Fibroblast of lung (primary cell): ENCODE data around the gene RSPH9. TPM values are rescaled to one million over a fixed set of nuclear protein-coding genes. Genes with fewer than 3 reads are reported as not detected.

Experiments
- DNase-seq, 2 donors: peaks; one replicate each; pipeline versions ENCODE4 v3.0.0 to v3.0.0-alpha.2; 2010; ENCODE audit warnings: low read depth in 2 of 2
- H2AFZ ChIP-seq: 2 replicates; pipeline ENCODE4 v1.5.1; 2012; ENCODE audit warnings: low read length, control low read depth, inconsistent platforms
- H3K27ac ChIP-seq: 2 replicates; pipeline ENCODE4 v1.5.1; 2011; ENCODE audit warnings: low read length, control low read depth; ENCODE audit not compliant: insufficient read depth
- H3K27me3 ChIP-seq: 2 replicates; pipeline ENCODE4 v1.5.1; 2011; ENCODE audit warnings: mild to moderate bottlenecking, low read length; ENCODE audit not compliant: control insufficient read depth, insufficient read depth
- H3K36me3 ChIP-seq: 2 replicates; pipeline ENCODE4 v1.5.1; 2011; ENCODE audit warnings: low read length; ENCODE audit not compliant: control insufficient read depth, insufficient read depth
- H3K4me1 ChIP-seq: 2 replicates; pipeline ENCODE4 v1.5.1; 2011; ENCODE audit warnings: low read length; ENCODE audit not compliant: control insufficient read depth, insufficient read depth; ENCODE audit errors: extremely low read depth
- H3K4me2 ChIP-seq: 2 replicates; pipeline ENCODE4 v1.5.1; 2011; ENCODE audit warnings: low read length, control low read depth; ENCODE audit not compliant: insufficient read depth; ENCODE audit errors: extremely low read depth
- H3K4me3 ChIP-seq, 4 experiments: fragments of 200-600 bp in 1 of 4; sonication (generic) in 1 of 4; replicated peaks in 1 of 4; 2 replicates each; pipeline ENCODE4 v1.5.1; 2011 to 2016; ENCODE audit warnings: low read length in 4 of 4, low read depth in 3 of 4, mild to moderate bottlenecking in 3 of 4, control low read depth in 2 of 4, inconsistent platforms in 1 of 4, mixed read lengths in 1 of 4; ENCODE audit not compliant: insufficient read depth in 1 of 4; ENCODE audit errors: control extremely low read depth in 1 of 4
- H3K79me2 ChIP-seq: 2 replicates; pipeline ENCODE4 v1.5.1; 2012; ENCODE audit warnings: mild to moderate bottlenecking, low read length, inconsistent platforms; ENCODE audit not compliant: control insufficient read depth, insufficient read depth
- H3K9ac ChIP-seq: 2 replicates; pipeline ENCODE4 v1.5.1; 2011; ENCODE audit warnings: mild to moderate bottlenecking, low read length, control low read depth; ENCODE audit not compliant: insufficient read depth
- H3K9me3 ChIP-seq: 2 replicates; pipeline ENCODE4 v1.5.1; 2012; ENCODE audit warnings: low read depth, low read length; ENCODE audit not compliant: control insufficient read depth, insufficient read depth
- H4K20me1 ChIP-seq: 2 replicates; pipeline ENCODE4 v1.5.1; 2011; ENCODE audit warnings: low read length; ENCODE audit not compliant: control insufficient read depth, insufficient read depth; ENCODE audit errors: extremely low read depth
- CTCF ChIP-seq, 2 donors: IDR thresholded peaks in 1 of 2; conservative IDR thresholded peaks in 1 of 2; 1 replicate in 1 of 2; 2 replicates in 1 of 2; pipeline ENCODE4 v1.5.1; 2011 to 2012; ENCODE audit warnings: low read length in 2 of 2, control low read depth in 1 of 2, inconsistent platforms in 1 of 2, low read depth in 1 of 2, mild to moderate bottlenecking in 1 of 2
- EZH2 ChIP-seq: IDR thresholded peaks from 2 replicates; pipeline ENCODE4 v1.5.1; 2012; ENCODE audit warnings: low read length, control low read depth, mild to moderate bottlenecking; ENCODE audit errors: missing control alignments
- polyA plus RNA-seq, 2 donors: library from polyadenylated mRNA; depleted of rRNA in 1 of 2; stranded (reverse) in 1 of 2; unstranded in 1 of 2; fragments of >200 nt; gene quantifications; 2 replicates each; pipeline ENCODE4 v1.2.1, GENCODE V29; 2011 to 2012; ENCODE audit warnings: missing spikeins in 1 of 2
- total RNA-seq: library from RNA; depleted of rRNA; stranded (reverse); fragments of >200 nt; gene quantifications from 2 replicates; pipeline ENCODE4 v1.2.1, GENCODE V29; 2014

The RSPH9 gene
- total and polyA plus RNA-seq, 2 donors (not counting 1 experiment from before 2014, with no cell fraction given) = 0.87 to 1.7 TPM

- H3K4me1 ChIP-seq = peaks cover 14% of the 10 kb centered on the region
- H3K27ac ChIP-seq = peak overlapping the region; percentile 92
- peak; percentile 34 to 50 for DNase-seq
- no peaks in the 10 kb centered on the region for H3K9me3 ChIP-seq
- no peaks in the 10 kb centered on the region for H3K27me3 ChIP-seq
- H3K4me2 ChIP-seq = peak overlapping the region; percentile 90
- peak overlapping the region; percentile 87 for H3K9ac ChIP-seq
- H3K4me3 ChIP-seq = peak overlapping the region; percentile 80 to 99 (median 86)
- TF ChIP-seq EZH2 = no peak
- TF ChIP-seq CTCF (conservative IDR thresholded peaks at IDR 0.05 in 1 of 2, IDR thresholded peaks at IDR 0.05 in 1 of 2; ENCODE audit: low read depth in 1 of 2, low read length in 2 of 2) = no peak
- peaks cover 22% of the 10 kb centered on the region for H3K36me3 ChIP-seq
- no peaks in the 10 kb centered on the region for H4K20me1 ChIP-seq
- peaks cover 29% of the 10 kb centered on the region for H3K79me2 ChIP-seq
- H2AFZ ChIP-seq = no peak overlapping the region
Observed at GRCh38 chr6:43628393-43629103, 16.3 kb upstream of the RSPH9 start.

- Histone ChIP-seq H3K4me1 (peaks cover 14% of the 10 kb centered on the region), H3K4me2 (peak within 1 kb of the TSS; percentile 96), H3K9me3 (no peaks in the 10 kb centered on the region), H3K79me2 (peaks cover 29% of the 10 kb centered on the region), H4K20me1 (no peaks in the 10 kb centered on the region), H3K27ac (peak within 1 kb of the TSS; percentile 92), H3K27me3 (no peaks in the 10 kb centered on the region), H2AFZ (peak within 1 kb of the TSS; percentile 58), H3K9ac (peak within 1 kb of the TSS; percentile 87), H3K36me3 (peaks cover 17% of the 10 kb centered on the region), H3K4me3 (peak within 1 kb of the TSS; percentile 80 to 99 (median 86))
- TF ChIP-seq CTCF (conservative IDR thresholded peaks at IDR 0.05 in 1 of 2, IDR thresholded peaks at IDR 0.05 in 1 of 2; ENCODE audit: low read depth in 1 of 2, low read length in 2 of 2) (no peak), EZH2 (no peak)
- peak; percentile 99 for DNase-seq
Observed at GRCh38 chr6:43629104-43629504, 15.7 kb upstream of the RSPH9 start, which contains the start of gene GTPBP2. GTPBP2 (minus strand) TSS chr6:43629264; CDS start chr6:43629162, 102 bp downstream.

- Histone ChIP-seq H3K27me3 (no peaks in the 10 kb centered on the region), H3K79me2 (peaks cover 29% of the 10 kb centered on the region), H3K4me2 (peak overlapping the region; percentile 96), H3K4me1 (peaks cover 14% of the 10 kb centered on the region), H4K20me1 (no peaks in the 10 kb centered on the region), H3K27ac (peak overlapping the region; percentile 88), H3K4me3 (peak overlapping the region; percentile 64 to 99 (median 78)), H3K9me3 (no peaks in the 10 kb centered on the region), H3K36me3 (peaks cover 12% of the 10 kb centered on the region), H3K9ac (peak overlapping the region; percentile 63), H2AFZ (peak overlapping the region; percentile 58)
- peak; percentile 97 to 99 for DNase-seq
- TF ChIP-seq EZH2 (no peak), CTCF (conservative IDR thresholded peaks at IDR 0.05 in 1 of 2, IDR thresholded peaks at IDR 0.05 in 1 of 2; ENCODE audit: low read depth in 1 of 2, low read length in 2 of 2) (no peak)
Observed at GRCh38 chr6:43629505-43630300, 15.1 kb upstream of the RSPH9 start.
